Measurements from ENCODE around the gene LRCH4. TPM values are rescaled to one million over a fixed set of nuclear protein-coding genes. Genes with fewer than 3 reads are reported as not detected.

The LRCH4 gene
- total and polyA plus RNA-seq, 2 donors (not counting 1 experiment from before 2014, with no cell fraction given): 288 to 289 TPM

- H3K27ac Mint-ChIP-seq: no peak overlapping the region
- H3K27ac ChIP-seq (ENCODE audit: low read length in 2 of 2): no peak overlapping the region
- TF ChIP-seq, protein P1, sequence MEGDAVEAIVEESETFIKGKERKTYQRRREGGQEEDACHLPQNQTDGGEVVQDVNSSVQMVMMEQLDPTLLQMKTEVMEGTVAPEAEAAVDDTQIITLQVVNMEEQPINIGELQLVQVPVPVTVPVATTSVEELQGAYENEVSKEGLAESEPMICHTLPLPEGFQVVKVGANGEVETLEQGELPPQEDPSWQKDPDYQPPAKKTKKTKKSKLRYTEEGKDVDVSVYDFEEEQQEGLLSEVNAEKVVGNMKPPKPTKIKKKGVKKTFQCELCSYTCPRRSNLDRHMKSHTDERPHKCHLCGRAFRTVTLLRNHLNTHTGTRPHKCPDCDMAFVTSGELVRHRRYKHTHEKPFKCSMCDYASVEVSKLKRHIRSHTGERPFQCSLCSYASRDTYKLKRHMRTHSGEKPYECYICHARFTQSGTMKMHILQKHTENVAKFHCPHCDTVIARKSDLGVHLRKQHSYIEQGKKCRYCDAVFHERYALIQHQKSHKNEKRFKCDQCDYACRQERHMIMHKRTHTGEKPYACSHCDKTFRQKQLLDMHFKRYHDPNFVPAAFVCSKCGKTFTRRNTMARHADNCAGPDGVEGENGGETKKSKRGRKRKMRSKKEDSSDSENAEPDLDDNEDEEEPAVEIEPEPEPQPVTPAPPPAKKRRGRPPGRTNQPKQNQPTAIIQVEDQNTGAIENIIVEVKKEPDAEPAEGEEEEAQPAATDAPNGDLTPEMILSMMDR (IDR thresholded peaks at IDR 0.05): no peak
- TF ChIP-seq EZH2 (IDR thresholded peaks at IDR 0.05; ENCODE audit: borderline replicate concordance, insufficient read depth, low read depth, low read length, poor library complexity, severe bottlenecking): no peak
- H3K4me2 ChIP-seq (replicated peaks; ENCODE audit: low read depth, low read length, poor library complexity, severe bottlenecking): no peak overlapping the region
- H3K9ac ChIP-seq (ENCODE audit: low read length): no peak overlapping the region
- intact Hi-C loops (cut with micrococcal nuclease): no loop called here
- H4K20me1 ChIP-seq (ENCODE audit: control insufficient read depth, insufficient read depth, low read length, poor library complexity, severe bottlenecking): no peaks in the 10 kb centered on the region
- no peaks in the 10 kb centered on the region for H3K9me3 Mint-ChIP-seq (ENCODE audit: insufficient read depth)
- H3K79me2 ChIP-seq (ENCODE audit: control insufficient read depth, insufficient read depth, low read length): no peaks in the 10 kb centered on the region
- H3K4me1 ChIP-seq (ENCODE audit: control insufficient read depth in 2 of 2, insufficient read depth in 2 of 2, low read length in 2 of 2): peaks cover 13 to 21% of the 10 kb centered on the region in 2 donors
- CTCF ChIA-PET: interaction anchor here (1.0 to 9.8 kb wide), 11 partner anchors 9 to 286 kb away, joined by 3 to 226 read pairs (median 5); partner anchors contain the start of genes FBXO24, GIGYF1, LRCH4 and POP7
- peaks cover 0 to 8% of the 10 kb centered on the region in 2 experiments for H3K36me3 ChIP-seq (replicated peaks in 1 of 2; ENCODE audit: control extremely low read depth in 1 of 2, control insufficient read depth in 1 of 2, extremely low read depth in 1 of 2, insufficient read depth in 2 of 2, low read length in 1 of 2)
- ATAC-seq (ENCODE audit: low read depth) (no peak), DNase-seq (no peak)
- peaks cover 20% of the 10 kb centered on the region for H3K4me1 Mint-ChIP-seq
- POLR2A ChIA-PET: interaction anchor here (1.6 kb wide), 1 partner anchor 26 kb away, joined by 4 read pairs; no protein-coding TSS in a partner anchor
- no peak overlapping the region for H2AFZ ChIP-seq (ENCODE audit: insufficient read depth, low read depth, low read length, poor library complexity, severe bottlenecking)
- 96% methylated on average over 7 of the region's 8 CpGs for WGBS (ENCODE audit: insufficient coverage)
- no peak overlapping the region for H3K4me3 ChIP-seq (ENCODE audit: control extremely low read depth in 1 of 5, extremely low read depth in 1 of 5, insufficient read depth in 1 of 5, low read depth in 2 of 5, low read length in 4 of 5)
- H3K27me3 Mint-ChIP-seq: no peaks in the 10 kb centered on the region
- H3K4me3 Mint-ChIP-seq: no peak overlapping the region
- no peaks in the 10 kb centered on the region for H3K27me3 ChIP-seq (replicated peaks in 1 of 4; ENCODE audit: control extremely low read depth in 1 of 4, control insufficient read depth in 3 of 4, insufficient read depth in 4 of 4, low read length in 3 of 4)
- no peaks in the 10 kb centered on the region for H3K9me3 ChIP-seq (ENCODE audit: control extremely low read depth in 1 of 3, control insufficient read depth in 2 of 3, insufficient read depth in 1 of 3, low read length in 2 of 3)
Observed at GRCh38 chr7:100563100-100563564, 22.8 kb downstream of the LRCH4 start.

- no peak overlapping the region for H3K4me2 ChIP-seq (replicated peaks; ENCODE audit: low read depth, low read length, poor library complexity, severe bottlenecking)
- H3K9ac ChIP-seq (ENCODE audit: low read length): no peak overlapping the region
- Mint-ChIP-seq H3K4me3 (no peak overlapping the region), H3K27ac (no peak overlapping the region), H3K27me3 (no peaks in the 10 kb centered on the region), H3K9me3 (ENCODE audit: insufficient read depth) (no peaks in the 10 kb centered on the region), H3K4me1 (peaks cover 13% of the 10 kb centered on the region)
- no peak overlapping the region for H3K4me3 ChIP-seq (ENCODE audit: control extremely low read depth in 1 of 5, extremely low read depth in 1 of 5, insufficient read depth in 1 of 5, low read depth in 2 of 5, low read length in 4 of 5)
- DNase-seq (no peak), ATAC-seq (ENCODE audit: low read depth) (no peak)
- H3K79me2 ChIP-seq (ENCODE audit: control insufficient read depth, insufficient read depth, low read length): no peaks in the 10 kb centered on the region
- 96% methylated on average over 23 of the region's 26 CpGs for WGBS (ENCODE audit: insufficient coverage)
- no peaks in the 10 kb centered on the region for H3K27me3 ChIP-seq (replicated peaks in 1 of 4; ENCODE audit: control extremely low read depth in 1 of 4, control insufficient read depth in 3 of 4, insufficient read depth in 4 of 4, low read length in 3 of 4)
- peaks cover 6 to 14% of the 10 kb centered on the region in 2 donors for H3K4me1 ChIP-seq (ENCODE audit: control insufficient read depth in 2 of 2, insufficient read depth in 2 of 2, low read length in 2 of 2)
- H3K9me3 ChIP-seq (ENCODE audit: control extremely low read depth in 1 of 3, control insufficient read depth in 2 of 3, insufficient read depth in 1 of 3, low read length in 2 of 3): no peaks in the 10 kb centered on the region
- no peak for TF ChIP-seq EZH2 (IDR thresholded peaks at IDR 0.05; ENCODE audit: borderline replicate concordance, insufficient read depth, low read depth, low read length, poor library complexity, severe bottlenecking)
- TF ChIP-seq, protein P1 (IDR thresholded peaks at IDR 0.05): no peak
- ChIA-PET POLR2A (no interaction called here), CTCF (interaction anchor here (1.0 to 9.8 kb wide), 10 partner anchors 8 to 162 kb away, joined by 3 to 226 read pairs (median 5); partner anchors contain the start of genes FBXO24, GIGYF1 and LRCH4)
- H3K36me3 ChIP-seq (replicated peaks in 1 of 2; ENCODE audit: control extremely low read depth in 1 of 2, control insufficient read depth in 1 of 2, extremely low read depth in 1 of 2, insufficient read depth in 2 of 2, low read length in 1 of 2): peaks cover 0 to 8% of the 10 kb centered on the region in 2 experiments
- H4K20me1 ChIP-seq (ENCODE audit: control insufficient read depth, insufficient read depth, low read length, poor library complexity, severe bottlenecking): no peaks in the 10 kb centered on the region
- H2AFZ ChIP-seq (ENCODE audit: insufficient read depth, low read depth, low read length, poor library complexity, severe bottlenecking): no peak overlapping the region
- no peak overlapping the region for H3K27ac ChIP-seq (ENCODE audit: low read length in 2 of 2)
- intact Hi-C loops (cut with micrococcal nuclease): no loop called here
Observed at GRCh38 chr7:100562195-100563099, 23.5 kb downstream of the LRCH4 start.
